Brain pericyte (primary cell): Measurements from ENCODE around the gene CTSS.
"Not testable (repeated sequence)": the region's sequence is repeated elsewhere in the genome, so short reads cannot be mapped to it uniquely, and the experiment has no call there.

Source experiments
- DNase-seq: peaks from one replicate; pipeline ENCODE4 v3.0.0-alpha.2; 2012; ENCODE audit warnings: low read depth, low spot score

Gene CTSS

DNA sequence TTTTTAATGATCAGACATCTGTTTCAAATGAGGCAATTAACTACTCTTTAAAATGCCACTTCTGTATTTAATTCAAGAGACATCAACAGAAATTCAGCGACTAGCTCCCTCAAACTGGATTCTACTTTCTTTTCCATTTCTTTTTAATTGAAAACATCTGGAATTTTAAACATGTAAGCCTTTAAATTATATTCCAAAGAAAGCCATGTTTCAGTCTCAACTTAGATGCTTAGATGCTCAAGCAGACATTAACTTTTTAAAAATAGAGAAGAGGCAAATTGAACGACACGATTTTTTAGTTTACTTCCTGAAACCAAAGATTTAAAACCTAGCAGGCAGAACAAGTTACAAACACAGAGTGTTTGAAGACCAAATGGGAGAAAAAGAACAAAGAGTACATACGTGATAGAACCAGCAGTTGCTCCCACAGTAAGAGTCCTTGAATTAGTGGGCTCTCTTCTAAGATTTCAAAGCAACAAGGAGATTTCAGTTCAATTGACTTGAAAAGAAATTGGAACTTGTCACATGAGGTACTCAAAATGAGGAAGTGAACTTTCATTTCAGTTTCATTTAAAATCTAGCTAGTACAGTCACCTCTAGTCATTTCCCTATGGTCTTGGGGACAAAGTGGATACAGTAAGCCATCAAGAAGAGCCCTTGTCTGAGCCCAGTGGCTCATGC is at the start of gene CTSS:
CTSS (minus strand) TSS at position 483 of the 681 bp plus-strand sequence. CDS start 1,015 bp downstream, outside the sequence.
- no peak for DNase-seq

- DNase-seq, result no peak
These were observed 47.6 kb upstream of the CTSS start for GRCh38 chr1:150813028-150813707.

- no peak for DNase-seq
These were observed 45.5 kb upstream of the CTSS start for GRCh38 chr1:150810958-150811659.

DNA sequence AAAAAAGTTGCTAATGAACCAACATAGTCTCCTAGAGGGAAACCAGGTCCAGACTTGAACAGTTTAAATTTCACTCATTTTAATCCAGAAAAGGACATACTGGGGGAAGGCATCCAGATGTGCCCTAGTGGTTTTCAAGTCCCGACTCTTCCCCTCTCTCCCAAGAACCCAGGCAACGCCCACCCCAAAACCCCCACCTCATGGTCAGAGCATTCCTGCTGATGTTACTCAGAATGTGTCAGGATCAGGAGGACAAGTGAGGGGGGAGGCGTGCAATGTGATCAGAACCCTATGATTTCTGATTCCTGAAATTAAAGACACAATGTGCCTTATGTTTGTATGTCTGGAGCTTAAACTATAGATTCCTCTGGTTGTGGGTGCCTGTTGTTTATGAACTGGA is 44.1 kb upstream of the CTSS start:
- DNase-seq, result no peak

- no peak for DNase-seq
These were observed 43.3 kb upstream of the CTSS start for GRCh38 chr1:150808846-150809245.

DNA sequence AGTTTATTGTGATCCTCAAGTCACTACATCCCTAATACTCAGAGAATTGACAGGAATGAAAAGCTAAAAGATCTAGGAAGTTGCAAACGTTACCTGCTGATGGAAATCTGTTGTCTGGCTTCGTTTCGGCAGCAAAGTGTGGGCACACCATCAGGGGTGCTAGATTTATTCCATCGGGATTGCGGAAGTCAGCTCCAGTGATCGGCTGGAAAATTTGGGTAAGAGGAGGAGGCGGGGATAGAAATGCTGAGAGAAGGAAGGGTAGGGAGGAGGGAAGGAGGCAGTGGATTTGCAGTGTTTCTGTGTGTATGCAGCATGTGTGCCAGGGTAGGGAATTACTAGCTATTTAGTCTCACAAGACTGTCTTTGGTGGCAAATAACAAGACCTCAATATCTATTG is 42.5 kb upstream of the CTSS start, which contains the start of gene CTSK:
CTSK (minus strand) TSS at position 140 of the 400 bp plus-strand sequence. CDS start 1,455 bp downstream, outside the sequence.
- DNase-seq, result no peak

- no peak for DNase-seq
These were observed 41.9 kb upstream of the CTSS start for GRCh38 chr1:150807249-150808023.

- no peak for DNase-seq
These were observed 40.3 kb upstream of the CTSS start for GRCh38 chr1:150805899-150806298.

DNA sequence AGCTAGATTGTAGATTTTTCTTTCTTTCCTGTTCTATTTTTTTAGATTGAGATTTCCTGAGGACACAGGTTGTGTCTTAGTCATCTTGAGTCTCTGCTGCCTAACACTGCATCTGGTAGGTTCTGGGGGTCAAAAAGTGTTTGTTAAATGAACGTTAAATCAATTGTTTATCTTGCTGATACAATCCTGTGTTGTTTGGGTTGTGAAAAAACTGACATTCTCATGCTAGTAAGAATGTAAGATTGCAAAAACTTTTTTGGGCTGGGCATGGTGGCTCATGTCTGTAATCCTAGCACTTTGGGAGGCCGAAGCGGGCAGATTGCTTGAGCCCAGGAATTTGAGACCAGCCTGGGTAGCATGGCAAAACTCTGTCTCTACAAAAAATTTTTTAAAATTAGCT is 39.1 kb upstream of the CTSS start:
- no peak for DNase-seq

DNA sequence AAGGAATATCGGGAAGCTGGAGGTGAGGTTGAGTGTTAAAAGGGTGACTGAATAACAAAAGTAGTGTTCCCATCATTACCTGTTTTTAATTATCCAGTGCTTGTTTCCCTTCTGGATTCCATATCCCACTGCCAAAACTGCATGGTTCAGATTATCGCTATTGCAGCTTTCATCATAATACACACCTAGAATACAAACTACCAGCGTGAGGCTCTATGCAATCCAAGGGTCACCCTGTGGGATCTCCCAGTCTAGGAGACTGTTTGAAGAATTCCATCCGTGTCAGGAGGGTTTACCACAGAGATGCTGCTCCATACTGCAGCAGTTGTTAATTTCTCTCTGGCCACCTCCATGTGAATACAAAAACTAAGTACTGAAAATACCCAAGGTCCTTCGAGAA is 33.5 kb upstream of the CTSS start:
- no peak for DNase-seq

GRCh38 chr1:150798525-150798924 is 32.9 kb upstream of the CTSS start:
- no peak for DNase-seq

DNA sequence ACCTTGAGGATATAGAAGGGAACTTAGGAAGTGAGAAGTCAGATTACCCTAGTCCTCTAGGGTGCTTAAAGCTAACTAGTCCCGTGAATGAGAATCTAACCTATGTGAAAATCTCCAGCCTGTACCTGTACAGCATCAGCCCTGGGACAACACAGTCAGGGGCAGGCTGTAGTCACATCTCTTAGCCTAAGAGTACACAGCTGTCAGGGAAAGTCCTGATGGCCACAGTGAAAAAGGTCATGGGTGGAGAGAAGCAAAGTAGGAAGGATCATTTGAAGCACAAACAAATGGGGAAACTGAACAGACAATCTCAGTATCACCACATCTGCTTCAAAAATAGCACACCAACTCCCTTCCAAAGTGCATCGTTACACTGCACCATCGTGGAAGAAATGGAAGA is 30.8 kb upstream of the CTSS start:
- no peak for DNase-seq

DNA sequence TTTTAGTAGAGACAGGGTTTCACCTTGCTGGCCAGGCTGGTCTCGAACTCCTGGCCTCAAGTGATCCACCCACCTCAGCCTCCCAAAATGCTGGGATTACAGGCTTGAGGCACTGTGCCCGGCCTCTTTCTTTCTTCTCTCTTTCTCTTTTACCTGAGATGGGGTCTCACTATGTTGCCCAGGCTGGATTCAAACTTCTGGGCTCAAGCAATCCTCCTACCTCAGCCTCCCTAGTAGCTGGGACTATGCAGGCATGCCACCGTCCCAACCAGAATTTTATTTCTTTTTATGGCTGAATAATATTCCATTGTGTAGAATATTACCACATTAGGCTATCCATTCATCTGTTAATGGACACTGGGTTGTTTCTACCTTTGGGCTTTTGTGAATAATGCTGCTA is 28.2 kb upstream of the CTSS start:
- not testable (repeated sequence) for DNase-seq

GRCh38 chr1:150793221-150793620 is 27.6 kb upstream of the CTSS start:
- no peak for DNase-seq

GRCh38 chr1:150791585-150791984 is 26.0 kb upstream of the CTSS start:
- DNase-seq, result no peak

DNA sequence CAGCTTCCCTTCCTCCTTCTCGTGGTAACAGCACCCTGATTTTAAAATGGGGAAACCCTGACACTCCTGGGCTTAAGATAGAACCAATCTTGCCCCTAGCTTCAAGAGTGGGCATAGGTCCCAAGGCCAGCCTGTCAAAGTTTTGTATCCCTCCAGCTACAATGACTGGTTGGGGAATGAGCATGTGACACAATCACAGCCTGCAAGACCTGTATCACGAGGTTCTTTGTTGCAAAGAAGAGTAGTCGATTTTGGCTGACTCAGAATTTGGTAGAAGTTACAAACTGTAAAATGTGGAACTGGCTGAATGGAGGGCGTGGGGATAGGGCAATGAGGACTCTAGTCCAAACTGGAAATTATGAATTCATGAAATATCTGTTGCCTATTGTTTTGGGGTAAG is 23.8 kb upstream of the CTSS start:
- no peak for DNase-seq

GRCh38 chr1:150788946-150789345 is 23.4 kb upstream of the CTSS start:
- no peak for DNase-seq

DNA sequence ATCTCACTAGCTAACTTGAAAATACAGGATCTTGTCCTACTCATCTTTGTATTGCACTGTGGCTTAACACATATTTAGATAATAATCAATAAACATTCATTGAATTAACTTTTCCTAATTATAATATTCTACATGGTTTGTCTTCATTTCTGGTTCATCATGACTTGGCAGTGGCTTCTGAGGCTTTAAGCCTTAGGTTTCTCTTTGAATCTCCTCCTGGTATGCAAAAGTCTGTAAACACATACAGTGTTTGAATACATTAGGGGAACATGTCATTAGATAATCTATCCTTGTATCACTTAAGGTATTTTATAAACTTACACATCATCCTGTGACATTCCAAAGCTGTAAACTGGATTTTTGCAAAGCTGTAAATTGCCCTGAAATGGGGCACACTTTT is 21.9 kb upstream of the CTSS start:
- DNase-seq, result no peak

- DNase-seq, result no peak
These were observed 14.9 kb upstream of the CTSS start for GRCh38 chr1:150780510-150780909.

GRCh38 chr1:150778409-150778808 is 12.8 kb upstream of the CTSS start:
- no peak for DNase-seq

GRCh38 chr1:150777544-150777943 is 12.0 kb upstream of the CTSS start:
- no peak for DNase-seq
